GM12892 (cell line): Measurements from ENCODE around the gene ACTR1A.
A peak's percentile ranks its signal among the peaks of the same experiment; 100 is the strongest.

Experiments used
- DNase-seq: peaks from one replicate; pipeline ENCODE4 v3.0.0; 2011; ENCODE audit not compliant: insufficient read length
- FAIRE-seq: peaks from 2 replicates; lab custom pipeline; 2011; peaks lifted over from hg19 to GRCh38; lab: Jason Lieb, UNC
- POLR2A ChIP-seq: IDR thresholded peaks from 2 replicates; pipeline ENCODE4 v1.6.1; 2011; ENCODE audit warnings: low read depth, low read length, control low read depth
- POLR2AphosphoS5 ChIP-seq: IDR thresholded peaks from 2 replicates; pipeline ENCODE4 v1.6.1; 2011; ENCODE audit warnings: low read depth, low read length, control low read depth
- TAF1 ChIP-seq: IDR thresholded peaks from 2 replicates; pipeline ENCODE4 v1.6.1; 2011; ENCODE audit warnings: low read depth, mild to moderate bottlenecking, control low read depth, low read length, borderline replicate concordance

Gene ACTR1A

DNA sequence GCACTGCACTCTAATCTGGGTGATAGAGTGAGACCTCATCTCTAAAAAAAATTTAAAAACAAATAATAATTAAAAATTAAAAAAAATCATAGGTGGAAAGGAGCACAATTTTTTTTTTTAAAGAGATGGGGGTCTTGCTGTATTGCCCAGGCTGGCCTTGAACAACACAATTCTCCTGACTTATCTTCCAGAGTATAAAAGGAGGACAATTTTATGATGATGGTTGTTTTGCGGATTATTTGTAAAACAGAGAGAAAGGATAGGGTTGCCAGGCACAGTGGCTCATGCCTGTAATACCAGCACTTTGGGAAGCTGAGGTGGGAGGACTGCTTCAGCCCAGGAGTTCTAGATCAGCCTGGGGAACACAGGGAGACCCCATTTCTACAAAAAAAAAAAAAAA is 5.0 kb downstream of the ACTR1A start:
- TF ChIP-seq TAF1 (no peak), POLR2AphosphoS5 (no peak), POLR2A (no peak)
- DNase-seq (no peak), FAIRE-seq (no peak)

DNA sequence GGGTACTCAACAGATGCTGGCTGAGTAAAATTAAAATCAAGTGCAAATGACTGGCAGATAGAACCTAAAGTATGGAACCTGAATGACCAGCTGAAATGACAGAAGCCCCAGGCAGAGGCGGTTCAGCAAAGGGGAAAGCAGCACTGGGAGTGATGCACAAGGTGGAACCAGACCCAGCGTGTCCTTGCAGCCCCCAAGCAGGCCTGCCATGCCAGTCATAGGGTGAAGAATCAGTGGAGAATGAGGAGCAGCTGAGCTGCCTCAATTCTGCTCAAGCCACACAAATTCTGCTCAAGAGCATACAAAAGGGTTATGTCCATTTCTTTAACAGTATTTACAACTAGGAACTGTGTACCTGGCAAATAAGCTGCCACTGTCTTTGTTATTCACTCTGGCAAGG is 8.7 kb downstream of the ACTR1A start:
- no peak for DNase-seq
- TF ChIP-seq POLR2A (no peak), TAF1 (no peak), POLR2AphosphoS5 (no peak)
- FAIRE-seq, result no peak

GRCh38 chr10:102492983-102493382 is 9.5 kb downstream of the ACTR1A start:
- DNase-seq (no peak), FAIRE-seq (no peak)
- TF ChIP-seq POLR2A, result no peak
- no peak for TF ChIP-seq POLR2AphosphoS5
- no peak for TF ChIP-seq TAF1

DNA sequence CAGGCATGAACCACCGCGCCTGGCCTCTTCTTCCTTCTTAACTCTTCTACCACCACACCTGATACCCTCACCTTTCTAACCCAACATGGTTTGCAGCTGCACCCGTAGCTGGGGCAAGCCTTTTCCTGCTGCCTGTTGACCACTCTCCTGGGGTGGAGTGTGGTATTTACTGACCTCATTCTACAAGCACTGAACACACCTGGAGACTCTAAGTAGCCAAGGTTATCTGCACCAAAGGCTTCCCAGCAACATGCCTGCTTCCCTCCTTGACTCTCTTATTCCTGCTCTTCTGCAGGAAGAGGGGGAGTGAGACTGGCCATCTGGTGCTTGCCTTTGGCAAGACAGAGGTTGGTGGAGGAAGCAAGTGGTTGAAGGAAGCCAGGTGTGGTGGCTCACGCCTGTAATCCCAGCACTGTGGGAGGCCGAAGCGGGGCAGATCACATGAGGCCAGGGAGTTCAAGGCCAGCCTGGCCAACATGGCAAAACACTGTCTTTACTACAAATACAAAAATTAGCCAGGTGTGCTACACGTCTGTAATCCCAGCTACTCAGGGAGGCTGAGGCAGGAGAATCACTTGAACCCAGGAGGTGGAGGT is 10.1 kb downstream of the ACTR1A start:
- FAIRE-seq (no peak), DNase-seq (no peak)
- TF ChIP-seq POLR2AphosphoS5 (no peak), POLR2A (no peak), TAF1 (no peak)

GRCh38 chr10:102491136-102491535 is 11.4 kb downstream of the ACTR1A start:
- TF ChIP-seq POLR2A (no peak), POLR2AphosphoS5 (no peak), TAF1 (no peak)
- DNase-seq (no peak), FAIRE-seq (no peak)

DNA sequence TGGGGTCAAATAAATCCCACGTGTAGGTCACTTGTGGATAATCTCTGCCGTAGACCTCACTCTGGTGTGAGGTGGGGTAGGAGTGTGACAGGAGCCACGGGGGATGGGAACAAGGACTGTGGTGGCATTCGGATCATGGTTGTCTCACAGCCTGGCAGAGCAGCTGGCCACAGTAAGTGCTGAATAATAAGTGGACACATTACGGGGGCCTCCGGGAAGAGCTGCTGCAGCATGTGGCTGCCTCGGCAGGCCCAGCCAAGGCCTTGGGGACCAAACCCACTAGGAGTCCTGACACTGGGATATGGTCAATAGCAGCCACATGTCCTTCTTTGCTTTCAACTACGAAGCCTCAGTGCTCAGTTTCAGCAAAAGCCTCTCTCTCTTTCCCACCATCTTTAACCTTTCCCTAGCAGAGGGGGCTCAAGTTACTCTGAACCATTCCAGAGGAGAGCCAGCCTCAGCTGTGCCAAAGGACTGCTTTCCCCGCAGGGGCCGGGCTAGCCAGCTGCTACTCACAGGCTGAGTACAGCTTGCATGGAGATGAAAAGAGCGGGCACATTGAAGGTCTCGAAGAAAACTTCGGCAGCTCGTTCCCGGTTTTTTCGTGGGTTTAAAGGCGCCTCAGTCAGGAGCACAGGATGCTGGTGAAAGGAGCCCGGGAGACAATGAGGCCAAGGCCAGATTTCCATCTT is 17.3 kb downstream of the ACTR1A start:
- FAIRE-seq (no peak), DNase-seq (no peak)
- TF ChIP-seq POLR2A (no peak), TAF1 (no peak), POLR2AphosphoS5 (no peak)

- FAIRE-seq (no peak), DNase-seq (no peak)
- TF ChIP-seq TAF1, result no peak
- TF ChIP-seq POLR2A, result no peak
- no peak for TF ChIP-seq POLR2AphosphoS5
These were observed 18.5 kb downstream of the ACTR1A start for GRCh38 chr10:102484021-102484420.

- no peak for DNase-seq
- no peak for FAIRE-seq
- TF ChIP-seq POLR2A (no peak), TAF1 (no peak), POLR2AphosphoS5 (no peak)
These were observed 22.1 kb downstream of the ACTR1A start for GRCh38 chr10:102480396-102480795.

DNA sequence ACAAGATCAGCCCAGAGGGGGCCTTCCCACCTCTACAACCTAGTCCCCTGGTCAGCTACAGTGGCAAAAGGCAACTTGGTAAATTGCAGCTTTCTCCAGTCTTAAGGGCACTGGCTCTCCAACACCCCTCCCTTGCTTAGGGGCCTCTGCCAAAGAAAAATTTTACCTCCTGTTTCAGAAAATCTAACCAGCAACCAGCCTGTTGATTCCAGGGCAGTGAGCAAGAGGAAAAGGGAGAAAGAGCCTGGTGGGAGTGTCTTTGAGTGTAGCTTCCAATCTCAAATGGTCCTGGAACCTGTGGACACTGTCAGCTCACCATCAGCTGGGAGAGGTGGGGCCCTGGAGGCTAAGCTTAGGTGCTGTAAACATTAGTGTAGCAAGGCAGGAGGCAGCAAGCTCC is 22.9 kb downstream of the ACTR1A start:
- no peak for DNase-seq
- no peak for TF ChIP-seq POLR2AphosphoS5
- TF ChIP-seq TAF1, result no peak
- no peak for TF ChIP-seq POLR2A
- FAIRE-seq, result no peak

GRCh38 chr10:102476466-102477141 is 25.9 kb downstream of the ACTR1A start:
- DNase-seq (no peak), FAIRE-seq (no peak)
- TF ChIP-seq POLR2A (no peak), POLR2AphosphoS5 (peak; percentile 21; the same call in 1 of the 2 replicates), TAF1 (no peak)

DNA sequence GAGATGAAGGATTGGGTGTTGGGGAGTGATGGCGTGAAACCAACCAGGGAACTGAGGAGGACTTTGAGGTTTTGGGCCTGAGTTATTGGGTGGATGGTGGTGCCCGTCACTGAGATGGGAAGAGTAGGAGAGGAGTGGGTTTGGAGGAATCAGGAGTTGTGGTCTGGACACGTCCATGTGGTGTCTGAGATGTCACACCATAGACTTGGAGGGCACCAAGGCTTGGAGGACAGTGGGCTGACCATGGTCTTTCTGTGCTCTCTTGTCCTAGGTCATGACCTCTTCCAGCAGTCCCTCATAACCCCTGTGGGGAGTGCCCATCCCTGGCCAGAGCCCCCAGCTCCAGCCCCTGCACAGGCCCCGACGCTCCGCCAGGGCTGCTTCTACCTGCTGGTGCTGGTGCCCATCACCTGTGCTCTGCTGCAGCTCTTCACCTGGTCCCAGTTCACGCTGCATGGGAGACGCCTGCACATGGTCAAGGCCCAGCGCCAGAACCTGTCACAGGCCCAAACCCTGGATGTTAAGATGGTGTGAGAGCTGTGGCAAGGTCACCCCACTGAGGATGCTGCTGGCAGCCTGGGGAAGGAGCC is 27.0 kb downstream of the ACTR1A start:
- TF ChIP-seq POLR2A (no peak), TAF1 (no peak), POLR2AphosphoS5 (no peak)
- FAIRE-seq, result no peak
- no peak for DNase-seq
